B cell (primary cell): ENCODE results near the gene C1orf87. TPM values are rescaled to one million over a fixed set of nuclear protein-coding genes. Genes with fewer than 3 reads are reported as not detected.

Experiments
- ATAC-seq: fragments of 200-7000 bp; cut with Tn5 transposase; one replicate; pipeline ENCODE4 v1.10.0; 2021; ENCODE audit warnings: low read depth, mild to moderate bottlenecking, moderate number of reproducible peaks, moderate library complexity
- CTCF ChIA-PET: fragments of 350-600 bp; sonication (Branson Sonifier 250); formaldehyde crosslinking; loops from one replicate; lab custom pipeline; 2021; ENCODE audit warnings: antibody characterized with exemption, inconsistent platforms; lab: Charles Lee
- POLR2A ChIA-PET: fragments of 350-600 bp; sonication (Branson Sonifier 250); formaldehyde crosslinking; loops from one replicate; lab custom pipeline; 2021; ENCODE audit warnings: antibody characterized with exemption; lab: Charles Lee
- DNase-seq: peaks from one replicate; pipeline ENCODE4 v3.0.0; 2013
- H2AFZ ChIP-seq: 2 replicates; pipeline ENCODE4 v1.6.1; 2012; ENCODE audit warnings: mild to moderate bottlenecking, low read depth, low read length; ENCODE audit not compliant: insufficient read depth, poor library complexity, severe bottlenecking
- H3K27ac ChIP-seq, 2 donors: 1 replicate in 1 of 2; 2 replicates in 1 of 2; pipeline ENCODE4 v1.5.1; 2012 to 2013; ENCODE audit warnings: low read length in 2 of 2, mild to moderate bottlenecking in 2 of 2, moderate library complexity in 1 of 2
- H3K27me3 ChIP-seq, 4 experiments: fragments of 200-600 bp in 1 of 4; sonication (generic) in 1 of 4; replicated peaks in 1 of 4; 1 replicate in 2 of 4; 2 replicates in 2 of 4; pipeline versions ENCODE4 v1.6.1 to v1.7.0; 2013 to 2016; ENCODE audit warnings: low read length in 3 of 4, mild to moderate bottlenecking in 2 of 4, mixed read lengths in 1 of 4, moderate library complexity in 1 of 4; ENCODE audit not compliant: insufficient read depth in 4 of 4, control insufficient read depth in 3 of 4; ENCODE audit errors: control extremely low read depth in 1 of 4
- H3K36me3 ChIP-seq, 2 experiments: replicated peaks in 1 of 2; 1 replicate in 1 of 2; 2 replicates in 1 of 2; pipeline versions ENCODE4 v1.6.1 to v1.7.1; 2013; ENCODE audit warnings: low read length in 1 of 2; ENCODE audit not compliant: insufficient read depth in 2 of 2, control insufficient read depth in 1 of 2; ENCODE audit errors: control extremely low read depth in 1 of 2, extremely low read depth in 1 of 2
- H3K4me1 ChIP-seq, 2 donors: fragments of 200-600 bp in 1 of 2; sonication (generic) in 1 of 2; 1 replicate in 1 of 2; 2 replicates in 1 of 2; pipeline versions ENCODE4 v1.5.1 to v1.6.1; 2013 to 2017; ENCODE audit warnings: low read length in 2 of 2; ENCODE audit not compliant: control insufficient read depth in 2 of 2, insufficient read depth in 2 of 2
- H3K4me2 ChIP-seq: replicated peaks from 2 replicates; pipeline ENCODE3; 2012; ENCODE audit warnings: mild to moderate bottlenecking, low read depth, low read length; ENCODE audit not compliant: poor library complexity, severe bottlenecking
- H3K4me3 ChIP-seq, 5 experiments: fragments of 200-600 bp in 1 of 5; sonication (generic) in 1 of 5; 1 replicate in 3 of 5; 2 replicates in 2 of 5; pipeline versions ENCODE4 v1.5.1 to v1.7.0; 2011 to 2016; ENCODE audit warnings: low read length in 4 of 5, mild to moderate bottlenecking in 4 of 5, low read depth in 2 of 5, control low read depth in 1 of 5, moderate library complexity in 1 of 5; ENCODE audit not compliant: insufficient read depth in 1 of 5; ENCODE audit errors: control extremely low read depth in 1 of 5, extremely low read depth in 1 of 5
- H3K79me2 ChIP-seq: fragments of 200-600 bp; sonication (generic); one replicate; pipeline ENCODE4 v1.6.0; 2016; ENCODE audit warnings: low read length; ENCODE audit not compliant: control insufficient read depth, insufficient read depth
- H3K9ac ChIP-seq: fragments of 200-600 bp; sonication (generic); 2 replicates; pipeline ENCODE4 v1.6.1; 2017; ENCODE audit warnings: mild to moderate bottlenecking, low read length, moderate library complexity
- H3K9me3 ChIP-seq, 3 donors: one replicate each; pipeline versions ENCODE4 v1.6.1 to v1.7.1; 2013; ENCODE audit warnings: low read length in 2 of 3; ENCODE audit not compliant: control insufficient read depth in 2 of 3, insufficient read depth in 1 of 3; ENCODE audit errors: control extremely low read depth in 1 of 3
- H4K20me1 ChIP-seq: 2 replicates; pipeline ENCODE4 v1.6.0; 2012; ENCODE audit warnings: mild to moderate bottlenecking, low read length; ENCODE audit not compliant: insufficient read depth, control insufficient read depth, poor library complexity, severe bottlenecking
- H3K27ac Mint-ChIP-seq: one replicate; pipeline ENCODE4 v1.8.0; 2021; ENCODE audit warnings: mixed read lengths
- H3K27me3 Mint-ChIP-seq: one replicate; pipeline ENCODE4 v1.8.0; 2021; ENCODE audit warnings: mixed read lengths
- H3K4me1 Mint-ChIP-seq: one replicate; pipeline ENCODE4 v1.8.0; 2021; ENCODE audit warnings: mixed read lengths
- H3K4me3 Mint-ChIP-seq: one replicate; pipeline ENCODE4 v1.8.0; 2021; ENCODE audit warnings: mixed read lengths
- H3K9me3 Mint-ChIP-seq: one replicate; pipeline ENCODE4 v1.8.0; 2022; ENCODE audit warnings: mixed read lengths; ENCODE audit not compliant: insufficient read depth
- CTCF ChIP-seq: fragments of 200-600 bp; IDR thresholded peaks from one replicate; pipeline ENCODE4 v1.8.0; 2022; ENCODE audit warnings: antibody characterized with exemption, mild to moderate bottlenecking
- EZH2 ChIP-seq: IDR thresholded peaks from 2 replicates; pipeline ENCODE4 v1.6.1; 2012; ENCODE audit warnings: borderline replicate concordance, low read depth, mild to moderate bottlenecking, moderate library complexity, low read length; ENCODE audit not compliant: insufficient read depth, poor library complexity, severe bottlenecking
- WGBS: methylation state at CpG from one replicate; pipeline ENCODE4 v1.1.5; 2013; ENCODE audit warnings: missing lambda C conversion rate; ENCODE audit not compliant: insufficient coverage; 5-methylcytosine and 5-hydroxymethylcytosine counted together
- intact Hi-C: fragments of 100-400 bp; cut with micrococcal nuclease; formaldehyde crosslinking; loops from one replicate; pipeline ENCODE4 v1.10.0; 2022
- polyA plus RNA-seq: library from polyadenylated mRNA; depleted of rRNA; stranded (reverse); fragments of >200 nt; gene quantifications from 2 replicates; pipeline ENCODE4 v1.2.3, GENCODE V29; 2012
- total RNA-seq, 2 donors: library from RNA; stranded (reverse); fragments of 120-200 nt in 1 of 2; gene quantifications; 1 replicate in 1 of 2; 2 replicates in 1 of 2; pipeline versions ENCODE4 v1.2.3 to v1.2.4, GENCODE V29; 2013 to 2022

The C1orf87 gene
- total and polyA plus RNA-seq, 2 donors (not counting 1 experiment from before 2014, with no cell fraction given) = not detected

- H3K4me3 Mint-ChIP-seq = no peak overlapping the region
- no peaks in the 10 kb centered on the region for H4K20me1 ChIP-seq
- no peaks in the 10 kb centered on the region for H3K9me3 ChIP-seq
- H3K4me3 ChIP-seq = no peak overlapping the region
- H3K79me2 ChIP-seq = no peaks in the 10 kb centered on the region
- ChIA-PET POLR2A (no interaction called here), CTCF (interaction anchor here (1.0 kb wide), 1 partner anchor 9 kb away, joined by 4 read pairs; no protein-coding TSS in a partner anchor)
- TF ChIP-seq EZH2 = no peak
- TF ChIP-seq CTCF = no peak
- no peak overlapping the region for H2AFZ ChIP-seq
- peaks cover 3% of the 10 kb centered on the region for H3K9me3 Mint-ChIP-seq
- H3K4me1 ChIP-seq = no peaks in the 10 kb centered on the region
- intact Hi-C loops = no loop called here
- no peak overlapping the region for H3K4me2 ChIP-seq
- no peak overlapping the region for H3K27ac ChIP-seq
- DNase-seq = no peak
- no peak overlapping the region for H3K9ac ChIP-seq
- ATAC-seq = no peak
- no CpG with 5 or more reads among the region's 1 CpG for WGBS
- peaks cover 3% of the 10 kb centered on the region for H3K27me3 Mint-ChIP-seq
- H3K36me3 ChIP-seq = no peaks in the 10 kb centered on the region
- no peaks in the 10 kb centered on the region for H3K27me3 ChIP-seq
- no peaks in the 10 kb centered on the region for H3K4me1 Mint-ChIP-seq
- no peak overlapping the region for H3K27ac Mint-ChIP-seq
Observed at GRCh38 chr1:60111716-60112115, 38.1 kb upstream of the C1orf87 start.

GRCh38 chr1:60111118-60111517 lies 37.5 kb upstream of the C1orf87 start:
- no peaks in the 10 kb centered on the region for H3K4me1 ChIP-seq
- H3K79me2 ChIP-seq = no peaks in the 10 kb centered on the region
- no peak overlapping the region for H3K4me2 ChIP-seq
- no peaks in the 10 kb centered on the region for H3K27me3 ChIP-seq
- no peak for ATAC-seq
- no peak for DNase-seq
- H3K27ac Mint-ChIP-seq = no peak overlapping the region
- intact Hi-C loops = no loop called here
- POLR2A ChIA-PET = no interaction called here
- H3K9ac ChIP-seq = no peak overlapping the region
- H3K4me3 ChIP-seq = no peak overlapping the region
- H3K9me3 Mint-ChIP-seq = peaks cover 3% of the 10 kb centered on the region
- H3K4me1 Mint-ChIP-seq = no peaks in the 10 kb centered on the region
- no peak overlapping the region for H2AFZ ChIP-seq
- CTCF ChIA-PET = interaction anchor here (1.0 kb wide), 1 partner anchor 9 kb away, joined by 4 read pairs; no protein-coding TSS in a partner anchor
- H4K20me1 ChIP-seq = no peaks in the 10 kb centered on the region
- WGBS = no CpG with 5 or more reads among the region's 2 CpGs
- peaks cover 3% of the 10 kb centered on the region for H3K27me3 Mint-ChIP-seq
- no peak overlapping the region for H3K4me3 Mint-ChIP-seq
- TF ChIP-seq CTCF (no peak), EZH2 (no peak)
- H3K36me3 ChIP-seq = no peaks in the 10 kb centered on the region
- H3K9me3 ChIP-seq = no peaks in the 10 kb centered on the region
- no peak overlapping the region for H3K27ac ChIP-seq
